Activated T-helper 2 cell treated with anti-CD3 and anti-CD28 coated beads, Interferon-gamma antibody, Interleukin-2, Interleukin-4, amounts not matched to agents 10 μg/mL and 5 μg/mL and 100 μg/mL, durations not matched to agents 14 hours and 24 hours and 36 hours (primary cell): ENCODE measurements around the gene LINC00237. TPM values are rescaled to one million over a fixed set of nuclear protein-coding genes. Genes with fewer than 3 reads are reported as not detected.

Experiments
- DNase-seq: peaks from one replicate; pipeline ENCODE4 v3.0.0; 2021; ENCODE audit warnings: low spot score
- H3K27ac Mint-ChIP-seq: one replicate; pipeline ENCODE4 v1.8.0; 2021; ENCODE audit warnings: mixed read lengths
- H3K27me3 Mint-ChIP-seq: one replicate; pipeline ENCODE4 v1.8.0; 2021; ENCODE audit warnings: low read depth, mixed read lengths
- H3K36me3 Mint-ChIP-seq: one replicate; pipeline ENCODE4 v1.8.0; 2021; ENCODE audit warnings: low read depth, mixed read lengths
- H3K4me1 Mint-ChIP-seq: one replicate; pipeline ENCODE4 v1.8.0; 2021; ENCODE audit warnings: low read depth, mixed read lengths
- H3K4me3 Mint-ChIP-seq: one replicate; pipeline ENCODE4 v1.8.0; 2021; ENCODE audit warnings: low read depth, mild to moderate bottlenecking, moderate library complexity, mixed read lengths
- H3K9me3 Mint-ChIP-seq: one replicate; pipeline ENCODE4 v1.8.0; 2021; ENCODE audit warnings: mixed read lengths
- intact Hi-C: fragments of 100-400 bp; cut with micrococcal nuclease; formaldehyde crosslinking; loops from one replicate; pipeline ENCODE4 v1.15.1; 2023
- total RNA-seq: library from RNA; stranded (reverse); gene quantifications from 2 replicates; pipeline ENCODE4 v1.2.3, GENCODE V29; 2022

Gene LINC00237
- total RNA-seq, 1 donor from 2014 or later: not detected

GRCh38 chr20:21048841-21049273, 57.3 kb downstream of the LINC00237 start:
- DNase-seq: peak; percentile 24
- Mint-ChIP-seq H3K36me3 (no peaks in the 10 kb centered on the region), H3K27ac (no peak overlapping the region), H3K9me3 (no peaks in the 10 kb centered on the region), H3K4me1 (no peaks in the 10 kb centered on the region), H3K27me3 (peaks cover 1% of the 10 kb centered on the region), H3K4me3 (no peak overlapping the region)
- intact Hi-C loops: loop anchor here (2.0 kb wide), 1 partner anchor 456 kb away; no protein-coding TSS in a partner anchor

- Mint-ChIP-seq H3K36me3 (no peaks in the 10 kb centered on the region), H3K9me3 (no peaks in the 10 kb centered on the region), H3K27ac (no peak overlapping the region), H3K4me3 (no peak overlapping the region), H3K4me1 (no peaks in the 10 kb centered on the region), H3K27me3 (peaks cover 1% of the 10 kb centered on the region)
- intact Hi-C loops: loop anchor here (2.0 kb wide), 1 partner anchor 457 kb away; no protein-coding TSS in a partner anchor
- no peak for DNase-seq
These were observed 58.2 kb downstream of the LINC00237 start for GRCh38 chr20:21047981-21048380.

GRCh38 chr20:21046413-21047070, 59.6 kb downstream of the LINC00237 start:
- intact Hi-C loops: no loop called here
- no peak for DNase-seq
- no peak overlapping the region for H3K4me3 Mint-ChIP-seq
- H3K27me3 Mint-ChIP-seq: peaks cover 1% of the 10 kb centered on the region
- H3K4me1 Mint-ChIP-seq: no peaks in the 10 kb centered on the region
- H3K27ac Mint-ChIP-seq: no peak overlapping the region
- no peaks in the 10 kb centered on the region for H3K36me3 Mint-ChIP-seq
- H3K9me3 Mint-ChIP-seq: no peaks in the 10 kb centered on the region

Other genes with a start within 250 kb of the LINC00237 start
- 8.9 and 10.5 TPM in 2 replicates for gene KIZ, start 19.7 kb upstream of the LINC00237 start, total RNA-seq
- 87.7 and 90.2 TPM in 2 replicates for gene XRN2, start 197.0 kb upstream of the LINC00237 start, total RNA-seq